Neural cell (in vitro differentiated cells): ENCODE measurements around the gene LCE1E.

Experiments used
- CTCF ChIP-seq: fragments of 450-650 bp; IDR thresholded peaks from 2 replicates; pipeline ENCODE4 v1.5.1; 2014; ENCODE audit warnings: antibody characterized with exemption, mild to moderate bottlenecking, moderate library complexity; ENCODE audit not compliant: poor library complexity, severe bottlenecking
- EZH2 ChIP-seq: fragments of 200-600, 300-800 bp; shearing (Covaris generic), sonication (generic); IDR thresholded peaks from 2 replicates; pipeline ENCODE4 v1.6.1; 2014; ENCODE audit warnings: antibody characterized with exemption, low read length, borderline replicate concordance, mild to moderate bottlenecking; ENCODE audit not compliant: insufficient read depth, poor library complexity, severe bottlenecking
- POLR2AphosphoS5 ChIP-seq: IDR thresholded peaks from 2 replicates; pipeline ENCODE4 v1.6.1; 2012
- REST ChIP-seq: IDR thresholded peaks from 2 replicates; pipeline ENCODE4 v1.6.1; 2012; ENCODE audit warnings: borderline replicate concordance
- SMC3 ChIP-seq: fragments of 450-650 bp; conservative IDR thresholded peaks from 2 replicates; pipeline ENCODE4 v1.6.1; 2014; ENCODE audit warnings: antibody characterized with exemption, mild to moderate bottlenecking, moderate library complexity; ENCODE audit not compliant: poor library complexity

GRCh38 chr1:152836870-152837269, 50.8 kb downstream of the LCE1E start:
- TF ChIP-seq CTCF (no peak), POLR2AphosphoS5 (no peak), REST (no peak), SMC3 (no peak), EZH2 (no peak)
